Neural cell (in vitro differentiated cells): ENCODE data around the gene ZNF316. TPM values are rescaled to one million over a fixed set of nuclear protein-coding genes. Genes with fewer than 3 reads are reported as not detected.

Source experiments
- H2AFZ ChIP-seq: fragments of 200-600, 300-800 bp; sonication (generic), shearing (Covaris generic); 2 replicates; pipeline ENCODE4 v1.6.0; 2014; ENCODE audit warnings: low read depth, mild to moderate bottlenecking, antibody characterized with exemption, low read length, moderate library complexity
- H3F3A ChIP-seq: fragments of 200-600 bp; shearing (Covaris generic); 2 replicates; pipeline ENCODE4 v1.6.1; 2016; ENCODE audit warnings: mild to moderate bottlenecking, moderate library complexity, mixed read lengths, antibody characterized with exemption, low read length; ENCODE audit not compliant: insufficient read depth, poor library complexity, severe bottlenecking
- H3K27ac ChIP-seq: fragments of 200-600, 300-800 bp; sonication (generic), shearing (Covaris generic); 2 replicates; pipeline ENCODE4 v1.5.1; 2014; ENCODE audit warnings: mild to moderate bottlenecking, low read length, moderate library complexity
- H3K27me3 ChIP-seq: fragments of 300-800, 200-600 bp; sonication (generic), shearing (Covaris generic); 2 replicates; pipeline ENCODE4 v1.6.0; 2014; ENCODE audit warnings: mild to moderate bottlenecking, low read depth, low read length, moderate library complexity; ENCODE audit not compliant: insufficient read depth
- H3K36me3 ChIP-seq: fragments of 300-800, 200-600 bp; sonication (generic), shearing (Covaris generic); 2 replicates; pipeline ENCODE4 v1.5.1; 2014; ENCODE audit warnings: mild to moderate bottlenecking, antibody characterized with exemption, low read length, moderate library complexity; ENCODE audit not compliant: insufficient read depth
- H3K4me2 ChIP-seq: fragments of 300-800, 200-600 bp; sonication (generic), shearing (Covaris generic); 2 replicates; pipeline ENCODE4 v1.6.0; 2014; ENCODE audit warnings: mild to moderate bottlenecking, low read length
- H3K4me3 ChIP-seq: fragments of 300-800, 200-600 bp; sonication (generic), shearing (Covaris generic); 2 replicates; pipeline ENCODE4 v1.5.1; 2014; ENCODE audit warnings: mild to moderate bottlenecking, low read length, moderate library complexity
- H3K79me2 ChIP-seq: fragments of 200-600 bp; shearing (Covaris generic); replicated peaks from 2 replicates; pipeline ENCODE4 v1.6.0; 2014; ENCODE audit warnings: mild to moderate bottlenecking, low read length, moderate library complexity; ENCODE audit not compliant: insufficient read depth
- H3K9ac ChIP-seq: fragments of 300-800, 200-600 bp; sonication (generic), shearing (Covaris generic); 2 replicates; pipeline ENCODE4 v1.6.1; 2016; ENCODE audit warnings: mild to moderate bottlenecking, low read length, mixed read lengths
- H3K9me2 ChIP-seq: fragments of 200-600 bp; shearing (Covaris generic); 2 replicates; pipeline ENCODE4 v1.6.1; 2016; ENCODE audit warnings: mild to moderate bottlenecking, low read length, mixed read lengths; ENCODE audit not compliant: insufficient read depth
- H3K9me3 ChIP-seq: fragments of 200-600, 300-800 bp; sonication (generic), shearing (Covaris generic); 2 replicates; pipeline ENCODE4 v1.6.1; 2016; ENCODE audit warnings: mild to moderate bottlenecking, mixed run types, low read length, moderate library complexity, mixed read lengths
- H4K20me1 ChIP-seq: fragments of 200-600 bp; shearing (Covaris generic); 2 replicates; pipeline ENCODE4 v1.6.1; 2016; ENCODE audit warnings: mild to moderate bottlenecking, mixed run types; ENCODE audit not compliant: insufficient read depth
- CTCF ChIP-seq: fragments of 450-650 bp; IDR thresholded peaks from 2 replicates; pipeline ENCODE4 v1.5.1; 2014; ENCODE audit warnings: antibody characterized with exemption, mild to moderate bottlenecking, moderate library complexity; ENCODE audit not compliant: poor library complexity, severe bottlenecking
- EP300 ChIP-seq: fragments of 450-650 bp; conservative IDR thresholded peaks from 2 replicates; pipeline ENCODE4 v1.6.1; 2014; ENCODE audit warnings: antibody characterized with exemption, mild to moderate bottlenecking, moderate library complexity; ENCODE audit not compliant: poor library complexity, severe bottlenecking
- EZH2 ChIP-seq: fragments of 200-600, 300-800 bp; shearing (Covaris generic), sonication (generic); IDR thresholded peaks from 2 replicates; pipeline ENCODE4 v1.6.1; 2014; ENCODE audit warnings: antibody characterized with exemption, low read length, borderline replicate concordance, mild to moderate bottlenecking; ENCODE audit not compliant: insufficient read depth, poor library complexity, severe bottlenecking
- MXI1 ChIP-seq: fragments of 450-650 bp; conservative IDR thresholded peaks from 2 replicates; pipeline ENCODE4 v1.6.1; 2014; ENCODE audit warnings: antibody characterized with exemption, mild to moderate bottlenecking; ENCODE audit not compliant: poor library complexity, severe bottlenecking
- POLR2AphosphoS5 ChIP-seq: IDR thresholded peaks from 2 replicates; pipeline ENCODE4 v1.6.1; 2012
- RAD21 ChIP-seq: fragments of 450-650 bp; conservative IDR thresholded peaks from 2 replicates; pipeline ENCODE4 v1.6.1; 2014; ENCODE audit warnings: antibody characterized with exemption, mild to moderate bottlenecking, moderate library complexity
- REST ChIP-seq: IDR thresholded peaks from 2 replicates; pipeline ENCODE4 v1.6.1; 2012; ENCODE audit warnings: borderline replicate concordance
- SMC3 ChIP-seq: fragments of 450-650 bp; conservative IDR thresholded peaks from 2 replicates; pipeline ENCODE4 v1.6.1; 2014; ENCODE audit warnings: antibody characterized with exemption, mild to moderate bottlenecking, moderate library complexity; ENCODE audit not compliant: poor library complexity
- TAF1 ChIP-seq: IDR thresholded peaks from 2 replicates; pipeline ENCODE4 v1.6.1; 2012; ENCODE audit warnings: low read depth
- polyA plus RNA-seq: library from polyadenylated mRNA; depleted of rRNA; stranded (reverse); fragments of >200 nt; gene quantifications from 2 replicates; pipeline ENCODE4 v1.2.3, GENCODE V29; 2014

ZNF316 gene
- polyA plus RNA-seq, 1 donor from 2014 or later: 22.2 TPM

- TF ChIP-seq TAF1: no peak
- TF ChIP-seq EZH2: no peak
- TF ChIP-seq SMC3: no peak
- TF ChIP-seq POLR2AphosphoS5: no peak
- no peak for TF ChIP-seq REST
- TF ChIP-seq RAD21: no peak
- no peak for TF ChIP-seq EP300
- no peak for TF ChIP-seq MXI1
- no peak for TF ChIP-seq CTCF
Measured at GRCh38 chr7:6624246-6624611, 12.9 kb upstream of the ZNF316 start.

GRCh38 chr7:6628045-6628444 lies 9.1 kb upstream of the ZNF316 start:
- TF ChIP-seq TAF1 (no peak), MXI1 (no peak), EZH2 (no peak), CTCF (no peak), POLR2AphosphoS5 (no peak), REST (no peak), RAD21 (no peak), SMC3 (no peak), EP300 (no peak)
- H2AFZ ChIP-seq: no peak overlapping the region
- H3F3A ChIP-seq: no peaks in the 10 kb centered on the region

More at GRCh38 chr7:6624246-6624611, 12.9 kb upstream of the ZNF316 start:
- Histone ChIP-seq H3K36me3 (no peaks in the 10 kb centered on the region), H3K79me2 (no peaks in the 10 kb centered on the region), H4K20me1 (no peaks in the 10 kb centered on the region), H2AFZ (no peak overlapping the region), H3K27ac (no peak overlapping the region), H3K4me2 (no peak overlapping the region), H3K9ac (no peak overlapping the region), H3K9me2 (no peaks in the 10 kb centered on the region), H3F3A (no peaks in the 10 kb centered on the region), H3K27me3 (no peaks in the 10 kb centered on the region), H3K4me3 (no peak overlapping the region), H3K9me3 (no peaks in the 10 kb centered on the region)

More at GRCh38 chr7:6628045-6628444, 9.1 kb upstream of the ZNF316 start:
- Histone ChIP-seq H3K4me3 (no peak overlapping the region), H3K4me2 (no peak overlapping the region), H3K9me2 (no peaks in the 10 kb centered on the region), H4K20me1 (no peaks in the 10 kb centered on the region), H3K9ac (no peak overlapping the region), H3K36me3 (no peaks in the 10 kb centered on the region), H3K27me3 (no peaks in the 10 kb centered on the region), H3K9me3 (no peaks in the 10 kb centered on the region), H3K27ac (no peak overlapping the region), H3K79me2 (no peaks in the 10 kb centered on the region)
